Measurements from ENCODE around the gene MSLN. TPM values are rescaled to one million over a fixed set of nuclear protein-coding genes. Genes with fewer than 3 reads are reported as not detected.

MSLN gene
- total RNA-seq, 1 donor from 2014 or later = 5.0 TPM

DNA sequence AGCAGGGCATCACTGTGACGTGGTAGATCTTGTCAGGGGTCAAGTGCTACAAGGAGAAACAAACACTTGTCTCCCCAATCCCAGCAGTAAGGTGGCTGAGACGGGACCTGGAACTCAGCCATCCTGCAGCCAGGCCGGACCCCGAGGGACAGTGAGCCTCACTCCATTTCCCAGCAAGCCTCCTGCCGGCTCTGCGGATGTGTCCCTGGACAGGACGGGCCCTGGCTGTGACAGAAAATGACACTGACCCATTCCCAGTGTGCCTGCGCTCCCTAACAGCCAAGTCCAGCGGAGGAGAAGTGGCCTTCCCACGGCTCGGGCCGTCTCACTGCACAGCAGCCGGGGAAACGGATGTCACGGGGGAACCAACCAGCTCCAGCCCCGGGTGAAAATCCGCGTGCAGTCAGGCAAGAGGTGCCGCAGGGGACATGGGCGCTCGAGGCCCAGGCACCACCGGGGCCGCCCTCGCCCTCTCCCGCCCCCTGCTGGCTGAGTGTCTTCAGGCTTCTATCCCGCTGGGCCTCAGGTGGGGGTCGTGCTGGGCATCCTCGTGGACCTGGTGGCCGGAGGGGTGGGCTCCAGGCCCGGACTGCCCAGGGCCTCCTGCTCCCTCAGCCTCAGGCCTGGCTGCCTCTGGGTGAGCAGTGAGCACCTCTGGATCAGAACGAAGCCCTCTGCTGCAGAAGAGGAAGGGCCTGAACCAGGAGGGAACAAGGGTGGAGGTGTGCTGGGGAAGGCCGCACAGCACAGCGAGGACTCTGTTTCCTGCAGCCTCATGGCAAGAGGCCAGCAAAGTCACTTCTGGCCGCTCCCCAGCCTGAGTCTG lies 26.9 kb upstream of the MSLN start:
- Mint-ChIP-seq H3K4me1 (no peaks in the 10 kb centered on the region), H3K36me3 (peaks cover 11% of the 10 kb centered on the region), H3K27ac (no peak overlapping the region), H3K9me3 (no peaks in the 10 kb centered on the region), H3K27me3 (ENCODE audit: low read depth) (peaks cover under 1% of the 10 kb centered on the region), H3K4me3 (no peak overlapping the region)
- no peak for DNase-seq (ENCODE audit: low spot score in 2 of 2, unreplicated experiment in 2 of 2)
- no peak for TF ChIP-seq CTCF (IDR thresholded peaks at IDR 0.05; ENCODE audit: unreplicated experiment)

DNA sequence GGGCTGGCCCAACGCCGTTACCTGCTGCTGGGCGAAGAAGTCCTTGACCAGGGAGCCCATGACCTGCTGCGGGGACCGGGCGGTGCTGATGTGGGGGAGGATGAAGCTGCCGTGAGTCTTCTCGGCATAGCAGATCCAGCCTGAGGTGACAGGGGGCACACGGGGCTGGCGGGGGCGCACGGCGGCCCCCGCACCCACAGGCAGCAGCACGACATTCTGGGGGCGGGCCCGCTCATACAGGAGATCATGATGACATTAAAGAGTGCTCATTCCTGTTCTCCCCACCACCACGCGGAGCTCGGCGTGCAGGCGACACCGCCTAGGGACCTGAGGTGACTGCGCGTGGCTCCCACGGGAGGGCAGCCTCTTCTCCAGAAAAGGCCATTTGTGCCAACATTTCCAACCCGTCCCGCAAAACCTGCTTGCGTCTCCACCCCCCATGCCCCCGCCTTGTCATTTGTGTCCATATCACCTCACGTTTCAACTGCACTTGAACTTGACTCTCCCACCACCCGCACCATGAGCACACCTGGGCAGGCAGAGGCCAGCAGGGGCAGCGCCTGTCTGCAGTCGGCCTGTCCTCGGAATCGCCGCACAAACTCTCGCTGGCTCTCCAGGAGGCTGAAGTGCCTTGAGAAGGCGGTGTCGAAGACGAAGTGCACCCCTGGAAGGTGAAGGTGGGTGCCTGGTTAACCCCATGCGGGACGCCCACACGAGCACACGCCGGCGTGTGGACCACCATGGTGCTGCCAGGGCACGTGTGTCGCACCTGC lies 26.1 kb upstream of the MSLN start:
- Mint-ChIP-seq H3K4me1 (no peaks in the 10 kb centered on the region), H3K9me3 (no peaks in the 10 kb centered on the region)
- peak in 1 of 2 experiments; percentile 15 for DNase-seq (ENCODE audit: low spot score in 2 of 2, unreplicated experiment in 2 of 2)

GRCh38 chr16:734981-735881 lies 25.3 kb upstream of the MSLN start:
- Mint-ChIP-seq H3K4me3 (no peak overlapping the region), H3K27ac (no peak overlapping the region), H3K36me3 (peaks cover 11% of the 10 kb centered on the region), H3K27me3 (ENCODE audit: low read depth) (no peaks in the 10 kb centered on the region), H3K4me1 (peaks cover 7% of the 10 kb centered on the region), H3K9me3 (no peaks in the 10 kb centered on the region)
- TF ChIP-seq CTCF (IDR thresholded peaks at IDR 0.05; ENCODE audit: unreplicated experiment) = no peak
- no peak for DNase-seq (ENCODE audit: low spot score in 2 of 2, unreplicated experiment in 2 of 2)

More for the DNA sequence above, 26.1 kb upstream of the MSLN start:
- H3K27me3 Mint-ChIP-seq (ENCODE audit: low read depth) = no peaks in the 10 kb centered on the region
- peaks cover 11% of the 10 kb centered on the region for H3K36me3 Mint-ChIP-seq
- no peak overlapping the region for H3K27ac Mint-ChIP-seq
- no peak overlapping the region for H3K4me3 Mint-ChIP-seq
- no peak for TF ChIP-seq CTCF (IDR thresholded peaks at IDR 0.05; ENCODE audit: unreplicated experiment)

DNA sequence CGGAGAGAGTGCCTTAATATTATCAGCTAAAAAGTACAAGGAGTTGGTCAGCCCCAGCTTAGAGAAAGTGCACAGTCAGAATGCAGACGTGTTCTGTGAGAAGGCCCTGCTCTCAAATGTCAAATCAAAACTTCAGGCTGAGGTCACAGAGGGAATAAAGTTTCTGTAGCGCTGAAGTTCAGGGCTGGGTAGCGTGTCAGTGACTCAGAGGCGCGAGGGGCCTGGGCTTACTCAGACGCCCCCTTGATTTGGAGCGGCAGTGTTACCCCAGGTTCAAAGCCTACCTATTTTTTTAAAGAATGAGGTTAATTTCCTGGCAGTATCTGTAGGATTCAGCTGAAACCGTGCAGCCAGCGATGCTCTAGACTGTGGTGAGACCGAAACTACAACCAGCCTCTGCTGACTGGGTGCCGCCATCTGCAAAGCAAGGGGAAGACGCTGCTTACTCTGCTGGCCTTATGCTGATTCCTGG lies 24.5 kb upstream of the MSLN start:
- Mint-ChIP-seq H3K9me3 (no peaks in the 10 kb centered on the region), H3K36me3 (peaks cover 11% of the 10 kb centered on the region), H3K4me1 (peaks cover 7% of the 10 kb centered on the region), H3K4me3 (no peak overlapping the region), H3K27ac (no peak overlapping the region), H3K27me3 (ENCODE audit: low read depth) (no peaks in the 10 kb centered on the region)
- TF ChIP-seq CTCF (IDR thresholded peaks at IDR 0.05; ENCODE audit: unreplicated experiment) = no peak
- no peak for DNase-seq (ENCODE audit: low spot score in 2 of 2, unreplicated experiment in 2 of 2)

- H3K36me3 Mint-ChIP-seq = peaks cover 11% of the 10 kb centered on the region
- no peaks in the 10 kb centered on the region for H3K27me3 Mint-ChIP-seq (ENCODE audit: low read depth)
- no peak overlapping the region for H3K4me3 Mint-ChIP-seq
- no peak overlapping the region for H3K27ac Mint-ChIP-seq
- TF ChIP-seq CTCF (IDR thresholded peaks at IDR 0.05; ENCODE audit: unreplicated experiment) = no peak
- no peak for DNase-seq (ENCODE audit: low spot score in 2 of 2, unreplicated experiment in 2 of 2)
- peaks cover 9% of the 10 kb centered on the region for H3K4me1 Mint-ChIP-seq
- no peaks in the 10 kb centered on the region for H3K9me3 Mint-ChIP-seq
These were observed 23.5 kb upstream of the MSLN start for GRCh38 chr16:736936-737481.

All from mesothelial cell of epicardium (in vitro differentiated cells).